ENCODE data around the gene CLPTM1. TPM values are rescaled to one million over a fixed set of nuclear protein-coding genes. Genes with fewer than 3 reads are reported as not detected.

The CLPTM1 gene
- total and polyA plus RNA-seq, 2 of the 8 experiments (the other 6 are each of a cell fraction or from before 2014, with no cell fraction given) = 84.8 to 108 TPM

DNA sequence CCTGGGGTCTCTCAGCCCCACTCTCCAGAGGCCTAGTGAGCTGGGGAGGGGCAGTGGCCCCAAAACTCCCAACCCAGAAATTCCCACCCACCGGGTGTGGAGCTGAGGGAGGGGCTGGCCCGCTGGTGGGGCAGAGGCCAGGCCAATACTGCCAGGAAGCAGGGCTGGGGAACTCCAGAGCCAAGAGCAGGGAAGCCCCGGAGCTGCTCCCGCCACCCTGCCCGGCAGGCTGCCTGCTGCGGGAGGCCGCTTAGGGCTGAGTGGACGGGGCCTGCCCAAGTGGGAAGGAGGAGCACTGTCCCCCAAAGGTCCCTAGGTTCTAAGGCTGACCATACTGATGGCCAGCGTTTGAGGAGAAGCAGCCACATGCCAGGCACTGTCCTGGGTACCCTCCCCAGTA, 33.1 kb downstream of the CLPTM1 start:
- no peak overlapping the region for H4K8ac ChIP-seq (ENCODE audit: extremely low read depth, insufficient read depth, low read length)
- no peak overlapping the region for H3K14ac ChIP-seq (ENCODE audit: insufficient read length)
- DNase-seq (ENCODE audit: low read depth in 1 of 2, low spot score in 2 of 2) (no peak), FAIRE-seq (no peak)
- no peak overlapping the region for H3K56ac ChIP-seq (replicated peaks; ENCODE audit: insufficient read length, low read depth, low read length)
- no peaks in the 10 kb centered on the region for H3K79me2 ChIP-seq (ENCODE audit: control insufficient read depth in 1 of 2, insufficient read depth in 2 of 2, low read length in 2 of 2)
- no peak overlapping the region; the same call in 1 of the 2 replicates for H2BK5ac ChIP-seq (ENCODE audit: low read depth, low read length)
- H3K79me1 ChIP-seq (ENCODE audit: low read depth, low read length) = no peaks in the 10 kb centered on the region
- H2AFZ ChIP-seq (ENCODE audit: low read length) = no peak overlapping the region
- no peak overlapping the region for H3K23ac ChIP-seq (ENCODE audit: insufficient read length)
- no peak for TF ChIP-seq SIN3A (conservative IDR thresholded peaks at IDR 0.05 in 1 of 2, IDR thresholded peaks at IDR 0.05 in 1 of 2; ENCODE audit: low read depth in 1 of 2, low read length in 2 of 2)
- TF ChIP-seq TCF12 (IDR thresholded peaks at IDR 0.05; ENCODE audit: low read depth, low read length) = no peak
- no peak for TF ChIP-seq RXRA (IDR thresholded peaks at IDR 0.05; ENCODE audit: insufficient read depth, low read depth, low read length)
- TF ChIP-seq POLR2A (IDR thresholded peaks at IDR 0.05; ENCODE audit: control extremely low read depth in 1 of 2, low read depth in 2 of 2, low read length in 2 of 2) = no peak
- TF ChIP-seq, protein P1, sequence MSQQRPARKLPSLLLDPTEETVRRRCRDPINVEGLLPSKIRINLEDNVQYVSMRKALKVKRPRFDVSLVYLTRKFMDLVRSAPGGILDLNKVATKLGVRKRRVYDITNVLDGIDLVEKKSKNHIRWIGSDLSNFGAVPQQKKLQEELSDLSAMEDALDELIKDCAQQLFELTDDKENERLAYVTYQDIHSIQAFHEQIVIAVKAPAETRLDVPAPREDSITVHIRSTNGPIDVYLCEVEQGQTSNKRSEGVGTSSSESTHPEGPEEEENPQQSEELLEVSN (IDR thresholded peaks at IDR 0.05) = no peak
- no peak for TF ChIP-seq SP4 (IDR thresholded peaks at IDR 0.05; ENCODE audit: low read length)
- no peak for TF ChIP-seq RFX5 (IDR thresholded peaks at IDR 0.05; ENCODE audit: borderline replicate concordance, low read depth, low read length)
- TF ChIP-seq, protein P2, sequence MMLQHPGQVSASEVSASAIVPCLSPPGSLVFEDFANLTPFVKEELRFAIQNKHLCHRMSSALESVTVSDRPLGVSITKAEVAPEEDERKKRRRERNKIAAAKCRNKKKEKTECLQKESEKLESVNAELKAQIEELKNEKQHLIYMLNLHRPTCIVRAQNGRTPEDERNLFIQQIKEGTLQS (IDR thresholded peaks at IDR 0.05; ENCODE audit: insufficient read depth, low read depth, low read length) = no peak
- TF ChIP-seq ZNF274 (IDR thresholded peaks at IDR 0.05; ENCODE audit: borderline replicate concordance, extremely low read depth, low read length) = no peak
- TF ChIP-seq EP300 (IDR thresholded peaks at IDR 0.05; ENCODE audit: borderline replicate concordance in 1 of 2, low read depth in 2 of 2, low read length in 2 of 2) = no peak
- no peak for TF ChIP-seq POU5F1 (IDR thresholded peaks at IDR 0.05; ENCODE audit: low read depth, low read length)
- no peak for TF ChIP-seq SUZ12 (IDR thresholded peaks at IDR 0.05; ENCODE audit: low read length)
- no peak overlapping the region for H4K91ac ChIP-seq (replicated peaks; ENCODE audit: insufficient read length, low read length)
- no peak overlapping the region for H3K4me3 ChIP-seq (ENCODE audit: extremely low read depth in 1 of 4, insufficient read depth in 2 of 4, low read depth in 3 of 4, low read length in 4 of 4)
- no peak overlapping the region for H2BK15ac ChIP-seq (ENCODE audit: low read length)
- ChIA-PET CTCF (ENCODE audit: partially characterized antibody) (interaction anchor here (0.8 to 4.6 kb wide), 16 partner anchors 9 to 75 kb away, joined by 3 to 34 read pairs (median 8); partner anchors contain the start of gene RELB), POLR2A (ENCODE audit: partially characterized antibody) (interaction anchor here (0.9 to 2.1 kb wide), 5 partner anchors 13 to 95 kb away, joined by 3 to 11 read pairs (median 3); partner anchors contain the start of genes APOE and RELB)
- no peak overlapping the region for H2BK120ac ChIP-seq (replicated peaks; ENCODE audit: low read depth, low read length)
- WGBS, 2 experiments (ENCODE audit: extremely low coverage in 1 of 2, insufficient coverage in 1 of 2, insufficient read length in 1 of 2, insufficient replicate concordance in 2 of 2, low coverage in 1 of 2, low lambda C conversion rate in 2 of 2, missing lambda C conversion rate in 1 of 2) = 96% methylated on average over 8 of the region's 9 CpGs; no CpG with 5 or more reads in 1 of the 2 experiments
- H3K27me3 ChIP-seq (replicated peaks in 1 of 4; ENCODE audit: control insufficient read depth in 3 of 4, extremely low read depth in 1 of 4, insufficient read depth in 3 of 4, low read length in 3 of 4) = no peaks in the 10 kb centered on the region
- H3K4me2 ChIP-seq (ENCODE audit: insufficient read depth in 1 of 2, low read depth in 2 of 2, low read length in 2 of 2) = no peak overlapping the region
- peaks cover 6 to 30% (median 13%) of the 10 kb centered on the region in 4 experiments; a peak in 7 of 8 replicates for H3K36me3 ChIP-seq (ENCODE audit: control insufficient read depth in 2 of 4, insufficient read depth in 4 of 4, low read length in 3 of 4)
- no peaks in the 10 kb centered on the region for H3K23me2 ChIP-seq (ENCODE audit: low read depth, low read length)
- no peak overlapping the region for H2AK5ac ChIP-seq (ENCODE audit: low read depth, low read length)
- peaks cover 2 to 15% of the 10 kb centered on the region in 2 experiments for H4K20me1 ChIP-seq (replicated peaks in 1 of 2; ENCODE audit: control insufficient read depth in 1 of 2, insufficient read depth in 2 of 2, low read length in 2 of 2)
- no peak overlapping the region for H2BK20ac ChIP-seq (ENCODE audit: low read length)
- H3K4me1 ChIP-seq (replicated peaks in 1 of 4; ENCODE audit: control insufficient read depth in 3 of 4, insufficient read depth in 4 of 4, low read length in 3 of 4) = no peaks in the 10 kb centered on the region
- no peak overlapping the region for H2BK12ac ChIP-seq (ENCODE audit: low read depth, low read length)
- no peaks in the 10 kb centered on the region for H3K9me3 ChIP-seq (ENCODE audit: insufficient read depth in 2 of 2, low read depth in 1 of 2, low read length in 1 of 2)
- H4K5ac ChIP-seq (ENCODE audit: insufficient read length, low read depth, low read length) = no peak overlapping the region
- no peak overlapping the region for H3K9ac ChIP-seq (replicated peaks in 1 of 4; ENCODE audit: extremely low read depth in 1 of 4, low read depth in 3 of 4, low read length in 3 of 4)
- no peak overlapping the region for H3K18ac ChIP-seq (ENCODE audit: extremely low read depth, low read length)
- H3K27ac ChIP-seq (ENCODE audit: low read depth, low read length) = no peak overlapping the region
- H3K4ac ChIP-seq (replicated peaks; ENCODE audit: insufficient read length, low read depth, low read length) = no peak overlapping the region
